ENCODE results near the gene HILPDA.

- TF ChIP-seq ZNF699 (CRISPR knock-in tag; IDR thresholded peaks at IDR 0.05; ENCODE audit: insufficient replicate concordance) (no peak), ZNF707 (CRISPR knock-in tag; conservative IDR thresholded peaks at IDR 0.05) (no peak), POLR2A (conservative IDR thresholded peaks at IDR 0.05) (no peak), CTCF (IDR thresholded peaks at IDR 0.05 in 2 of 3, conservative IDR thresholded peaks at IDR 0.05 in 1 of 3; ENCODE audit: insufficient read depth in 2 of 3, low read depth in 1 of 3, low read length in 3 of 3) (no peak), ZNF143 (CRISPR knock-in tag; IDR thresholded peaks at IDR 0.05) (no peak)
Measured at GRCh38 chr7:128420773-128421172, 34.9 kb upstream of the HILPDA start.

Measured in K562 (cell line).